HG03175 (cell line): ENCODE results near the gene SLC35F2.
A peak's percentile ranks its signal among the peaks of the same experiment; 100 is the strongest.
"Not testable (repeated sequence)": the region's sequence is repeated elsewhere in the genome, so short reads cannot be mapped to it uniquely, and the experiment has no call there.

Source experiments
- ATAC-seq: cut with Tn5 transposase; IDR thresholded peaks from one replicate; pipeline ENCODE4 v1.9.1; 2021; ENCODE audit warnings: mild to moderate bottlenecking, moderate library complexity; ENCODE audit not compliant: unreplicated experiment

The SLC35F2 gene

GRCh38 chr11:107842412-107843100 lies 16.0 kb downstream of the SLC35F2 start:
- ATAC-seq, result no peak

- peak; percentile 18 for ATAC-seq
Measured at GRCh38 chr11:107840129-107840484, 18.5 kb downstream of the SLC35F2 start.

GRCh38 chr11:107836851-107837250 lies 21.7 kb downstream of the SLC35F2 start:
- ATAC-seq, result no peak

GRCh38 chr11:107834995-107835394 lies 23.6 kb downstream of the SLC35F2 start:
- no peak for ATAC-seq

GRCh38 chr11:107833926-107834325 lies 24.7 kb downstream of the SLC35F2 start:
- not testable (repeated sequence) for ATAC-seq

- ATAC-seq, result no peak
Measured at GRCh38 chr11:107830915-107831540, 27.6 kb downstream of the SLC35F2 start.

GRCh38 chr11:107827041-107827440 lies 31.5 kb downstream of the SLC35F2 start:
- no peak for ATAC-seq

GRCh38 chr11:107825875-107826274 lies 32.7 kb downstream of the SLC35F2 start:
- ATAC-seq, result no peak

GRCh38 chr11:107824668-107825369 lies 33.8 kb downstream of the SLC35F2 start:
- ATAC-seq, result no peak

- ATAC-seq, result no peak
Measured at GRCh38 chr11:107821199-107821927, 37.2 kb downstream of the SLC35F2 start.

- ATAC-seq, result no peak
Measured at GRCh38 chr11:107819361-107820014, 39.1 kb downstream of the SLC35F2 start.

GRCh38 chr11:107818491-107818890 lies 40.1 kb downstream of the SLC35F2 start:
- ATAC-seq, result no peak

GRCh38 chr11:107816028-107816427 lies 42.6 kb downstream of the SLC35F2 start:
- no peak for ATAC-seq

- ATAC-seq, result no peak
Measured at GRCh38 chr11:107810875-107811274, 47.7 kb downstream of the SLC35F2 start.

GRCh38 chr11:107808521-107808920 lies 50.1 kb downstream of the SLC35F2 start:
- ATAC-seq, result no peak

- ATAC-seq, result no peak
Measured at GRCh38 chr11:107804971-107805370, 53.6 kb downstream of the SLC35F2 start.

GRCh38 chr11:107804211-107804610 lies 54.4 kb downstream of the SLC35F2 start:
- ATAC-seq, result no peak

GRCh38 chr11:107801641-107802040 lies 56.9 kb downstream of the SLC35F2 start:
- no peak for ATAC-seq

- ATAC-seq, result peak; percentile 93
Measured at GRCh38 chr11:107799218-107799859, 59.2 kb downstream of the SLC35F2 start.

- ATAC-seq, result no peak
Measured at GRCh38 chr11:107792049-107792443, 66.5 kb downstream of the SLC35F2 start.
